Upper lobe of left lung (tissue), 6 donors: ENCODE data around the gene UGT1A4. TPM values are rescaled to one million over a fixed set of nuclear protein-coding genes. Genes with fewer than 3 reads are reported as not detected.
"Not testable (repeated sequence)": the region's sequence is repeated elsewhere in the genome, so short reads cannot be mapped to it uniquely, and the experiment has no call there.

ENCODE experiments used
- ATAC-seq, 2 donors: fragments of 200-7000 bp; cut with Tn5 transposase; one replicate each; pipeline ENCODE4 v1.9.1; 2022; ENCODE audit warnings: mild to moderate bottlenecking in 2 of 2, moderate library complexity in 2 of 2; ENCODE audit not compliant: low FRiP score in 2 of 2
- DNase-seq, 2 donors: peaks; one replicate each; pipeline ENCODE4 v3.0.0-alpha.2; 2019 to 2020
- H3K27ac ChIP-seq, 4 donors: fragments of 200-600 bp; sonication (generic); one replicate each; pipeline ENCODE4 v1.5.1; 2016 to 2019
- H3K27me3 ChIP-seq, 4 donors: fragments of 200-600 bp; sonication (generic); one replicate each; pipeline ENCODE4 v1.5.1; 2017 to 2019
- H3K36me3 ChIP-seq, 4 donors: fragments of 200-600 bp; sonication (generic); one replicate each; pipeline ENCODE4 v1.5.1; 2016 to 2019
- H3K4me1 ChIP-seq, 4 donors: fragments of 200-600 bp; sonication (generic); one replicate each; pipeline ENCODE4 v1.5.1; 2018 to 2019
- H3K4me3 ChIP-seq, 4 donors: fragments of 200-600 bp; sonication (generic); one replicate each; pipeline ENCODE4 v1.5.1; 2017 to 2019; ENCODE audit warnings: mild to moderate bottlenecking in 2 of 4, moderate library complexity in 1 of 4
- H3K9me3 ChIP-seq, 4 donors: fragments of 200-600 bp; sonication (generic); one replicate each; pipeline ENCODE4 v1.5.1; 2018 to 2019
- EP300 ChIP-seq, 4 donors: sonication (generic); formaldehyde crosslinking; IDR thresholded peaks; one replicate each; pipeline ENCODE4 v1.5.1; 2017; ENCODE audit warnings: antibody characterized with exemption in 4 of 4, control low read depth in 2 of 4
- POLR2A ChIP-seq, 4 donors: fragments of 450-650 bp; IDR thresholded peaks; one replicate each; pipeline ENCODE4 v1.5.1; 2016 to 2017; ENCODE audit warnings: antibody characterized with exemption in 4 of 4, mild to moderate bottlenecking in 2 of 4
- POLR2AphosphoS5 ChIP-seq, 2 donors: sonication (generic); formaldehyde crosslinking; IDR thresholded peaks; one replicate each; pipeline ENCODE4 v1.5.1; 2017; ENCODE audit warnings: antibody characterized with exemption in 2 of 2
- WGBS, 2 donors: methylation state at CpG; one replicate each; pipeline ENCODE4 v1.1.5; 2017 to 2018; 5-methylcytosine and 5-hydroxymethylcytosine counted together
- total RNA-seq, 6 donors: library from RNA; depleted of rRNA in 4 of 6; stranded (reverse); fragments of >200 nt in 4 of 6; gene quantifications; one replicate each; pipeline versions ENCODE4 v1.1.0 to v1.2.1, GENCODE V29; 2016 to 2021
- TF ChIP-seq, protein P1 (sequence below), 6 experiments: fragments of 450-650 bp in 4 of 6; fragments of 200-600 bp in 2 of 6; sonication (generic) in 2 of 6; IDR thresholded peaks; one replicate each; pipeline ENCODE4 v1.5.1; 2016 to 2019; ENCODE audit warnings: antibody characterized with exemption in 6 of 6
- donor health status: DM: no; HTN: no; CAD: no; lungs with moderate emphysema.
- donor health status: DM: no; HTN: yes; CAD: no; lungs with severe emphysema.

UGT1A4 gene
- total RNA-seq, 6 donors from 2014 or later, result 0.14 to 0.69 (median 0.27) TPM; not detected in 2

DNA sequence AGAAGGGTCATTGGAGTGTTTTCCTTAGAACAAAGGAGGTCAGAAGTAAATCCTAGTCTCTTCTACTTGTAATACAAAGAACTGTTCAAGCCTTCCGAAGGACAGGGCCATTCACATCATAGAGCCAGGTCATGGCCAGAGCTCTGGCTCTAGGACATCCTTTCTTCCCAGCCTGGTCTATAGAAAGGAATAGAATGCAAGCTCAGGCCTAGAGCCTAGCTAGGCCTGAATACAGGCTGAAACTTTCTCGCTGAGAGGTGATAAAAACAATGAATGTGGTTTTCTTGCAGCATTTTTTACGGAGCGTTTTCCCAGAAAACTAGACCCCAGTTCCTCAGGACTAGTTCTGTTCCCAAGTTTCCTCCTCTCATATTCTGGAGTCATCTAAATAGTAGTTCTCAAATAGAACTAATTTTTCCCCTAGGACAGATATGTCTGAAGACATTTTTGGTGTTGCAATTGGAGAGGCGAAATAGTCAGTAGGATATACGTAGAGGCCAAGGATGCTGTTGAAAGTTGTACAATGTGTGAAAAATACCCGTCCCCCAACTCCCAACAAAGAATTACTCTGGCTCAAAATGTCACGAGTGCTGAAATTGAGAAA, 19.0 kb upstream of the UGT1A4 start:
- DNase-seq (no peak), ATAC-seq (no peak)
- TF ChIP-seq POLR2AphosphoS5 (IDR thresholded peaks at IDR 0.05), result no peak
- no peak for TF ChIP-seq POLR2A (IDR thresholded peaks at IDR 0.05)
- no peak for TF ChIP-seq EP300 (IDR thresholded peaks at IDR 0.05)
- TF ChIP-seq, protein P1, sequence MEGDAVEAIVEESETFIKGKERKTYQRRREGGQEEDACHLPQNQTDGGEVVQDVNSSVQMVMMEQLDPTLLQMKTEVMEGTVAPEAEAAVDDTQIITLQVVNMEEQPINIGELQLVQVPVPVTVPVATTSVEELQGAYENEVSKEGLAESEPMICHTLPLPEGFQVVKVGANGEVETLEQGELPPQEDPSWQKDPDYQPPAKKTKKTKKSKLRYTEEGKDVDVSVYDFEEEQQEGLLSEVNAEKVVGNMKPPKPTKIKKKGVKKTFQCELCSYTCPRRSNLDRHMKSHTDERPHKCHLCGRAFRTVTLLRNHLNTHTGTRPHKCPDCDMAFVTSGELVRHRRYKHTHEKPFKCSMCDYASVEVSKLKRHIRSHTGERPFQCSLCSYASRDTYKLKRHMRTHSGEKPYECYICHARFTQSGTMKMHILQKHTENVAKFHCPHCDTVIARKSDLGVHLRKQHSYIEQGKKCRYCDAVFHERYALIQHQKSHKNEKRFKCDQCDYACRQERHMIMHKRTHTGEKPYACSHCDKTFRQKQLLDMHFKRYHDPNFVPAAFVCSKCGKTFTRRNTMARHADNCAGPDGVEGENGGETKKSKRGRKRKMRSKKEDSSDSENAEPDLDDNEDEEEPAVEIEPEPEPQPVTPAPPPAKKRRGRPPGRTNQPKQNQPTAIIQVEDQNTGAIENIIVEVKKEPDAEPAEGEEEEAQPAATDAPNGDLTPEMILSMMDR (IDR thresholded peaks at IDR 0.05), result no peak
- Histone ChIP-seq H3K4me1 (no peaks in the 10 kb centered on the region), H3K4me3 (no peak overlapping the region), H3K9me3 (no peaks in the 10 kb centered on the region), H3K36me3 (no peaks in the 10 kb centered on the region), H3K27me3 (no peaks in the 10 kb centered on the region), H3K27ac (no peak overlapping the region)
- WGBS, 2 donors, result 88 to 93% methylated on average over 8 of the region's 8 CpGs

DNA sequence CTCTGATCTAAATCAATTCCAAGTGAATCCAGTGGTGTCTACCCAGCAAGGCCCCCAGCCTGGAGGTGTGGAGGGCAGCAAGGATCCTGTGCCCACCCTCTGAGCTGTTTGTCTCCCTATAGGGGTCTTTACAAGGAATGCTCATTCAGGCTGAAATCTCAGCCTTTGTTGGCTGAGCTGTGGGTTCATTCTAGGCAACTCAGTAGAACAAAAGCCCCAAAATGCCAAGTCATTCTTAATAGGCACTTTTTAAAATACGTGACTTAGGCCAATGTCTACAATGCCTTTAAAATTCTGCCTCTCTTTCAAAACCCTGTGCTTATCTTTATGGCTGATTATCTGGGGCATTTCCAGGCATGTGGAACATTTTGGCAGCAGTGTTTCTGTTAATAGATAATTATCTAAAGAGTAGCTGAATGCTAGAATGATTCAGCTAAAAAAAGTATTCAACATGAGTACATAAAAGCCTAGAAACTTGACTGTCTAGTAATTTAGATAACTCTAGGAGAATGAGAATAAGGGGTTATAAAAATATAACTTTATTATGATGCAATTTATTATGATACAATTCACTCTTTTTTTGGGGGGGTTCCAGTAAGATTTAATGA, 18.4 kb upstream of the UGT1A4 start:
- H3K4me1 ChIP-seq, result no peaks in the 10 kb centered on the region
- TF ChIP-seq, protein P1 (IDR thresholded peaks at IDR 0.05), result no peak
- TF ChIP-seq POLR2AphosphoS5 (IDR thresholded peaks at IDR 0.05) (no peak), EP300 (IDR thresholded peaks at IDR 0.05) (no peak), POLR2A (IDR thresholded peaks at IDR 0.05) (no peak)
- WGBS, 2 donors, result 11 to 18% methylated on average over 1 of the region's 1 CpG
- H3K27me3 ChIP-seq, result no peaks in the 10 kb centered on the region
- H3K4me3 ChIP-seq, result no peak overlapping the region
- ATAC-seq (no peak), DNase-seq (no peak)
- H3K36me3 ChIP-seq, result no peaks in the 10 kb centered on the region
- no peak overlapping the region for H3K27ac ChIP-seq
- H3K9me3 ChIP-seq, result no peaks in the 10 kb centered on the region

DNA sequence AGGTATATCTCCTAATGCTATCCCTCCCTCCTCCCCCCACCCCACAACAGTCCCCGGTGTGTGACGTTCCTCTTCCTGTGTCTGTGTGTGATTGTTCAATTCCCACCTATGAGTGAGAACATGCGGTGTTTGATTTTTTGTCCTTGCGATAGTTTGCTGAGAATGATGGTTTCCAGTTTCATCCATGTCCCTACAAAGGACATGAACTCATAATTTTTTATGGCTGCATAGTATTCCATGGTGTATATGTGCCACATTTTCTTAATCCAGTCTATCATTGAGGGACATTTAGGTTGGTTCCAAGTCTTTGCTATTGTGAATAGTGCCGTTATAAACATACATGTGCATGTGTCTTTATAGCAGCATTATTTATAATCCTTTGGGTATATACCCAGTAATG, 17.7 kb upstream of the UGT1A4 start:
- not testable (repeated sequence) for H3K9me3 ChIP-seq, H3K27me3 ChIP-seq, H3K4me3 ChIP-seq, DNase-seq, ATAC-seq, H3K4me1 ChIP-seq, H3K27ac ChIP-seq, H3K36me3 ChIP-seq
- 91 to 93% methylated on average over 5 of the region's 5 CpGs for WGBS, 2 donors

DNA sequence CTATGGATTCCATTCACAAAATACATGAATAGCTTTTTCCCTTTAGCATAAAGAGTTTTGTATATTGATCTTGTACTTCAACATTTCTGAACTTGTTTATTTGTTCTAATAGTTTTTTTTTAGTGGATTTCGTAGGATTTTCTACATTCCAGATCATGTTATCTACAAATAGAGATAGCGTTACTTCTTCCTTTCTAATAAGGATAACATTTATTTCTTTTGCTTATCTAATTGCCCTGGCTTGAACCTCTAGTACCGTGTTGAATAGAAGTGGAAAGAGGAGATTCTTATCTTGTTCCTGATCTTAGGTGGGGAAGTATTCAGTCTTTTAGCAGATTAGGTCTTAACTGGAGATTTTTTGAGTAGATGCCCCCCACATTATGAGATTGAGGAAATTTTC, 16.3 kb upstream of the UGT1A4 start:
- Histone ChIP-seq H3K36me3 (no peaks in the 10 kb centered on the region), H3K27ac (no peak overlapping the region), H3K4me1 (no peaks in the 10 kb centered on the region), H3K4me3 (no peak overlapping the region), H3K9me3 (no peaks in the 10 kb centered on the region), H3K27me3 (no peaks in the 10 kb centered on the region)
- ATAC-seq (no peak), DNase-seq (no peak)
- WGBS, 2 donors, result 46 to 48% methylated on average over 3 of the region's 3 CpGs
- TF ChIP-seq EP300 (IDR thresholded peaks at IDR 0.05), result no peak
- TF ChIP-seq, protein P1 (IDR thresholded peaks at IDR 0.05), result no peak
- TF ChIP-seq POLR2A (IDR thresholded peaks at IDR 0.05), result no peak
- TF ChIP-seq POLR2AphosphoS5 (IDR thresholded peaks at IDR 0.05), result no peak

DNA sequence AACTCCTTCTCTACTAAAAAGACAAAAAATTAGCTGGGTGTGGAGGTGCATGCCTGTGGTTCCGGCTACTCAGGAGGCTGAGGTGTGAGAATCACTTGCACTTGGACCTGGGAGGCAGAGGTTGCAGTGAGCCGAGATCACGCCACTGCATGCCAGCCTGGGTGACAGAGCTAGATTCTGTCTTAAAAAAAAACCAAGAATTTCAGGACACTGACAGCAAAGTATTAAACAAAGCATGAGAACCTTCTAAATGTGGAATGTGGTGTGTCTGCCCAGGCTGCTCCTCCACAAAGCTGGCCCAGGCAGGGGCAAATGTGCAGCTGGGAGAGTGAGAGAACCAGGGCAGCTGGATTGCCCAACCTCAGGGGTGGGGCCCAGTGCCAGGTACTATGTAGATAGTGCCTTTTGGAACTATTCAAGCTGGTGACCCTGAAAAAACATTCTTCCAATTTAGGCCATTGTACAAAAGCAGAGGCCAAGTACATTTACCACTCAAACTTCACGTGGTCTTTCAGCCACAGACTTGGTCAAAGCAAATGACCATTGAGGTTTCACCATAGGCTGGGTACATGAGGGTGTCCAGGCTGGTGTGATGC, 12.5 kb upstream of the UGT1A4 start:
- Histone ChIP-seq H3K4me3 (no peak overlapping the region), H3K27me3 (no peaks in the 10 kb centered on the region), H3K36me3 (no peaks in the 10 kb centered on the region), H3K4me1 (no peaks in the 10 kb centered on the region), H3K27ac (no peak overlapping the region), H3K9me3 (no peaks in the 10 kb centered on the region)
- TF ChIP-seq EP300 (IDR thresholded peaks at IDR 0.05), result no peak
- 55 to 67% methylated on average over 4 of the region's 4 CpGs for WGBS, 2 donors
- DNase-seq (peak in 1 of 2 donors; percentile 51), ATAC-seq (peak in 1 of 2 donors; percentile 66)

DNA sequence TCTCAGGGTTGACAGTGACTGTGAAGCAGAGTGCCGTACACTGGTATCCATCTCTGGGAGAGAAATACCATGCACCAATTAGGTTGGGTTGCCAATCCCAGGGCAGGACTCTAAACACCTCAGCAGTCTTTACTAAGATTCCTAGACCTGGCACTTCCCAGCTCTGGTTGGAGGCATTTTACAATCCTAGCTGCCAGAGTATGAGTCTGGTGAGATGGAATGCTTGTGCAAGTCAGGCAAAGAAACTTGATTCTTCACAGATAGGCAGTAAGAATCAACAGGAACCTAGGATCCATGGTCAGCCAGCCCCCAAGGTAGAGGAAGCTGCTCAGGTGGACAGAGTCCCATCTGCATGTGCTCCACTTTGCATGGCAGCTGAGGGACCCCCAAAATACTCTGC, 11.8 kb upstream of the UGT1A4 start:
- WGBS, 2 donors, result 50 to 94% methylated on average over 1 of the region's 1 CpG
- H3K4me3 ChIP-seq, result no peak overlapping the region
- no peak overlapping the region for H3K27ac ChIP-seq
- H3K36me3 ChIP-seq, result no peaks in the 10 kb centered on the region
- ATAC-seq (no peak), DNase-seq (no peak)
- no peaks in the 10 kb centered on the region for H3K4me1 ChIP-seq
- no peaks in the 10 kb centered on the region for H3K9me3 ChIP-seq
- TF ChIP-seq, protein P1 (IDR thresholded peaks at IDR 0.05), result no peak
- TF ChIP-seq POLR2AphosphoS5 (IDR thresholded peaks at IDR 0.05), result no peak
- TF ChIP-seq POLR2A (IDR thresholded peaks at IDR 0.05), result no peak
- no peak for TF ChIP-seq EP300 (IDR thresholded peaks at IDR 0.05)
- no peaks in the 10 kb centered on the region for H3K27me3 ChIP-seq
